Heart left ventricle (tissue), 16 donors: ENCODE data around the gene CDON. TPM values are rescaled to one million over a fixed set of nuclear protein-coding genes. Genes with fewer than 3 reads are reported as not detected.
A peak's percentile ranks its signal among the peaks of the same experiment; 100 is the strongest.

Experiments used
- ATAC-seq, 4 donors: fragments of 200-7000 bp; cut with Tn5 transposase; one replicate each; pipeline ENCODE4 v1.9.1; 2020 to 2022; ENCODE audit warnings: moderate library complexity in 4 of 4, mild to moderate bottlenecking in 3 of 4, moderate number of reproducible peaks in 1 of 4
- DNase-seq, 5 donors: peaks; one replicate each; pipeline ENCODE4 v3.0.0-alpha.2; 2020
- H3K27ac ChIP-seq, 12 donors: fragments of 200-600 bp; sonication (generic) in 4 of 12; one replicate each; pipeline versions ENCODE4 v1.5.0 to v1.8.0; 2016 to 2022; ENCODE audit warnings: mild to moderate bottlenecking in 2 of 12
- H3K27me3 ChIP-seq, 9 donors: fragments of 200-600 bp; sonication (generic) in 2 of 9; one replicate each; pipeline versions ENCODE4 v1.5.1 to v1.8.0; 2016 to 2022; ENCODE audit warnings: mild to moderate bottlenecking in 3 of 9
- H3K36me3 ChIP-seq, 9 donors: fragments of 200-600 bp; sonication (generic) in 2 of 9; one replicate each; pipeline versions ENCODE4 v1.5.0 to v1.8.0; 2018 to 2022; ENCODE audit warnings: mild to moderate bottlenecking in 2 of 9
- H3K4me1 ChIP-seq, 12 donors: fragments of 200-600 bp; sonication (generic) in 4 of 12; one replicate each; pipeline versions ENCODE4 v1.5.0 to v1.8.0; 2016 to 2022; ENCODE audit warnings: mild to moderate bottlenecking in 3 of 12
- H3K4me3 ChIP-seq, 12 donors: fragments of 200-600 bp; sonication (generic) in 4 of 12; one replicate each; pipeline versions ENCODE4 v1.5.0 to v1.8.0; 2017 to 2022; ENCODE audit warnings: mild to moderate bottlenecking in 9 of 12, moderate library complexity in 4 of 12
- H3K9me3 ChIP-seq, 12 donors: fragments of 200-600 bp; sonication (generic) in 4 of 12; one replicate each; pipeline versions ENCODE4 v1.5.0 to v1.8.0; 2016 to 2022; ENCODE audit warnings: mild to moderate bottlenecking in 1 of 12
- POLR2A ChIP-seq, 2 donors: fragments of 450-650 bp; IDR thresholded peaks; one replicate each; pipeline ENCODE4 v1.6.1; 2017; ENCODE audit warnings: antibody characterized with exemption in 2 of 2, mild to moderate bottlenecking in 2 of 2, moderate library complexity in 2 of 2
- WGBS, 4 donors: extraction: QIAGEN DNeasy Blood & Tissue Kit in 2 of 4; methylation state at CpG; one replicate each; pipeline versions ENCODE4 v1.1.5 to v1.1.7; 2013 to 2018; 5-methylcytosine and 5-hydroxymethylcytosine counted together
- intact Hi-C, 10 donors: fragments of 100-400 bp; cut with DNase I; formaldehyde crosslinking; loops; one replicate each; pipeline versions ENCODE4 v1.11.1 to v1.14.2; 2022
- polyA plus RNA-seq, 2 donors: library from polyadenylated mRNA; stranded (reverse); fragments of 200-250 nt; gene quantifications; one replicate each; pipeline ENCODE4 v1.2.3, GENCODE V29; 2013
- total RNA-seq, 9 donors: library from RNA; depleted of rRNA in 2 of 9; stranded (reverse); fragments of >200 nt in 2 of 9; fragmentation: NEBNext Ultra II Directional in 3 of 9; extraction: Animal tissue kit (Norgen Biotek cat#: 25700) in 3 of 9; gene quantifications; one replicate each; pipeline versions ENCODE4 v1.1.0 to v1.2.4, GENCODE V29; 2016 to 2023
- TF ChIP-seq, protein P1 (sequence below), 12 donors: fragments of 200-600 bp; sonication (generic) in 4 of 12; IDR thresholded peaks; one replicate each; pipeline versions ENCODE4 v1.5.0 to v1.8.0; 2018 to 2022; ENCODE audit warnings: antibody characterized with exemption in 12 of 12, mild to moderate bottlenecking in 5 of 12
- donor health status: ischemic (EF 13 %, LVEDD 7.1; RV severe dilation, severe dysfunction).
- donor health status: healthy with polysubstance abuse.
- donor health status: DM: no; HTN: yes; CAD: no.
- donor health status: DM: no; HTN: no; CAD: no.
- donor health status: ischemic (EF 25% LVEDD 6.9; RV normal size, moderate dysfunction).
- donor health status: ischemic (EF 25% LVEDD 5.7; RV mildly dilated, moderate dysfunction).
- donor health status: healthy.
- donor health status: DM: yes; HTN: yes; CAD: no.
- donor health status: ischemic (EF 35%, LVEDD 5.7; RV mildly dilated, moderate dysfunction).
- donor health status: nonischemic (EF 11% LVEDD 7.7; RV severe dilation, severe dysfunction).
- donor health status: DM: yes; HTN: yes; CAD: no.
- donor health status: PGD.
- donor health status: ischemic (EF 29% LVEDD 5.4; RV normal size, mild dysfunction).
- donor health status: nonischemic (EF 23%, LVEDD 6.1; RV moderate dilation, normal function).

Gene CDON
- total and polyA plus RNA-seq, 11 donors, result 1.2 to 51.5 (median 7.3) TPM

DNA sequence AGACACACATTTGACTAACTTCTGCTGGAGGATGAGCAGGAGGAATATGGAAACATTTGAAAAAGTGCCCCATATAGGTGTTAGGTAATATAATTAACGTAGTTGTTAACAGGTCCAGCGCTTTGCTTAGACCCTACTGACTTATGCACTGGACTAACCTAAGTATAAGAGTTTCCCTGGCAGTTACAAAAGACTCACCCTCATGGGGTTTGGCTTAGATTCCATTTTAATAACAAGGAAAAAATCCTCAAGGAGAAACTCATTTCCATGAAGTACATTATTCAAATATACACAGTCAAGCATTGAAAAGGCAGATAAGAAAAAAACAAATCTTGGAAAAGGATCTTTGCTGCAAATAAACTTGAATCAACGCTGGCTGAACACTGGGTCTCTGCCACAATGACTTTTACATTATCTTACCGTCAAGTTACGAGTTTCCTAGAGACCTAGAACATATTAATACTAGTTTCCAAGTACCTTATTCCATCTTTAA is 27.7 kb downstream of the CDON start:
- ATAC-seq (no peak), DNase-seq (no peak)
- Histone ChIP-seq H3K27me3 (no peaks in the 10 kb centered on the region), H3K4me1 (peaks cover 0 to 27% (median 6%) of the 10 kb centered on the region in 12 donors), H3K27ac (no peak overlapping the region), H3K36me3 (no peaks in the 10 kb centered on the region), H3K4me3 (no peak overlapping the region), H3K9me3 (no peaks in the 10 kb centered on the region)
- TF ChIP-seq, protein P1, sequence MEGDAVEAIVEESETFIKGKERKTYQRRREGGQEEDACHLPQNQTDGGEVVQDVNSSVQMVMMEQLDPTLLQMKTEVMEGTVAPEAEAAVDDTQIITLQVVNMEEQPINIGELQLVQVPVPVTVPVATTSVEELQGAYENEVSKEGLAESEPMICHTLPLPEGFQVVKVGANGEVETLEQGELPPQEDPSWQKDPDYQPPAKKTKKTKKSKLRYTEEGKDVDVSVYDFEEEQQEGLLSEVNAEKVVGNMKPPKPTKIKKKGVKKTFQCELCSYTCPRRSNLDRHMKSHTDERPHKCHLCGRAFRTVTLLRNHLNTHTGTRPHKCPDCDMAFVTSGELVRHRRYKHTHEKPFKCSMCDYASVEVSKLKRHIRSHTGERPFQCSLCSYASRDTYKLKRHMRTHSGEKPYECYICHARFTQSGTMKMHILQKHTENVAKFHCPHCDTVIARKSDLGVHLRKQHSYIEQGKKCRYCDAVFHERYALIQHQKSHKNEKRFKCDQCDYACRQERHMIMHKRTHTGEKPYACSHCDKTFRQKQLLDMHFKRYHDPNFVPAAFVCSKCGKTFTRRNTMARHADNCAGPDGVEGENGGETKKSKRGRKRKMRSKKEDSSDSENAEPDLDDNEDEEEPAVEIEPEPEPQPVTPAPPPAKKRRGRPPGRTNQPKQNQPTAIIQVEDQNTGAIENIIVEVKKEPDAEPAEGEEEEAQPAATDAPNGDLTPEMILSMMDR (IDR thresholded peaks at IDR 0.05), result no peak
- TF ChIP-seq POLR2A (IDR thresholded peaks at IDR 0.05), result no peak
- 69 to 76% (median 70%) methylated on average over 5 of the region's 5 CpGs for WGBS, 4 donors
- intact Hi-C loops, result no loop called here

GRCh38 chr11:126034039-126034932 is 28.4 kb downstream of the CDON start:
- Histone ChIP-seq H3K27me3 (no peaks in the 10 kb centered on the region), H3K4me3 (no peak overlapping the region), H3K36me3 (no peaks in the 10 kb centered on the region), H3K9me3 (no peaks in the 10 kb centered on the region), H3K27ac (peak overlapping the region in 1 of 12 donors; percentile 23), H3K4me1 (peaks cover 0 to 34% (median 6%) of the 10 kb centered on the region in 12 donors)
- WGBS, 4 donors, result 45 to 56% (median 51%) methylated on average over 10 of the region's 10 CpGs
- ATAC-seq (no peak), DNase-seq (no peak)
- intact Hi-C loops, result no loop called here
- TF ChIP-seq, protein P1 (IDR thresholded peaks at IDR 0.05), result no peak
- TF ChIP-seq POLR2A (IDR thresholded peaks at IDR 0.05), result no peak

DNA sequence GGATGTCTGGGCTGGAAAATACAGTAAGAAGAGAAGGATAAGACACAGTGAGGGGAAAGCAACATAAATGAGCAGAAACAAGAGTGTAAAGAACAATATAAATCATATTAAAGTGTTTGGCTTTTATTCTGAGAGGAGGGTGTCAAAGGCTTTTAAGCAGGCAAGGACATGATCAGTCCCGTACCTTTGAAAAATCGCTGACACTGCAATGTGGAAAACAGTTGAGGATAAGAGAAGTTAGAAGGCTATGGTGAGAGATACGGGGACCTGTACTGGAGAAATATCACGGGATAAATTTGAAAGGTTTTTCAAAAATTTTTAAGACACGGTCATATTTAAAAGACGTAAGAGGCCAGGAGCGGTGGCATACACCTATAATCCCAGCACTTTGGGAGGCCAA is 30.3 kb downstream of the CDON start:
- peaks cover 0 to 34% (median 6%) of the 10 kb centered on the region in 12 donors for H3K4me1 ChIP-seq
- no peaks in the 10 kb centered on the region for H3K9me3 ChIP-seq
- intact Hi-C loops, result no loop called here
- no peak for TF ChIP-seq POLR2A (IDR thresholded peaks at IDR 0.05)
- TF ChIP-seq, protein P1 (IDR thresholded peaks at IDR 0.05), result no peak
- no peak overlapping the region for H3K27ac ChIP-seq
- no peak for DNase-seq
- no peak overlapping the region for H3K4me3 ChIP-seq
- 94 to 98% (median 97%) methylated on average over 7 of the region's 7 CpGs for WGBS, 4 donors
- ATAC-seq, result no peak
- H3K27me3 ChIP-seq, result no peaks in the 10 kb centered on the region
- no peaks in the 10 kb centered on the region for H3K36me3 ChIP-seq

GRCh38 chr11:126029805-126030204 is 32.9 kb downstream of the CDON start:
- intact Hi-C loops, result no loop called here
- H3K4me3 ChIP-seq, result no peak overlapping the region
- no peaks in the 10 kb centered on the region for H3K9me3 ChIP-seq
- H3K36me3 ChIP-seq, result no peaks in the 10 kb centered on the region
- TF ChIP-seq POLR2A (IDR thresholded peaks at IDR 0.05), result no peak
- ATAC-seq (peak in 1 of 4 donors; percentile 50), DNase-seq (no peak)
- peaks cover 0 to 28% (median 6%) of the 10 kb centered on the region in 12 donors for H3K4me1 ChIP-seq
- H3K27me3 ChIP-seq, result no peaks in the 10 kb centered on the region
- 84 to 98% (median 88%) methylated on average over 2 of the region's 2 CpGs for WGBS, 4 donors
- no peak overlapping the region for H3K27ac ChIP-seq
